GM21515 (cell line): Measurements from ENCODE around the gene TCF7L2.

ENCODE experiments used
- ATAC-seq: cut with Tn5 transposase; IDR thresholded peaks from one replicate; pipeline ENCODE4 v1.9.1; 2021; ENCODE audit not compliant: unreplicated experiment

TCF7L2 gene

DNA sequence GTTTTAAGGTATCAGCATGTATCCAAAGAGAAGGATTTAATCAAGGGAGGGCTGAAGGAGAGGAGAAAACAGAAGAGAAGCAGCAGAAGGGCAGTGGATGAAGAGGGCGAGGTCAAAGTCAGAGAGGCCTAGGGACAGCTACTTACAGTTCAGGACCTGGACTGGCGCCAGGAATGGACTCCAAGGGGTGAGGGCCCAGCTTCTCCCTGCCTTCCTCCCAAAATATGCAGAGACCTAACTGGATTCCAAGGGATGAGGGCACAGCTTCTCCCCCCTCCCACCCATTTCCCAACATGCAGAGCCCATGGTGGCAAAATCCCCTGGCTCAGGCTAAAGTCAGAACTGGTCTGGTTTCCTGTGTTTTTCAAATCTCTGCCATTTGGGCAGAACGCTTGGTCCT, 3.4 kb upstream of the TCF7L2 start:
- ATAC-seq, result no peak

DNA sequence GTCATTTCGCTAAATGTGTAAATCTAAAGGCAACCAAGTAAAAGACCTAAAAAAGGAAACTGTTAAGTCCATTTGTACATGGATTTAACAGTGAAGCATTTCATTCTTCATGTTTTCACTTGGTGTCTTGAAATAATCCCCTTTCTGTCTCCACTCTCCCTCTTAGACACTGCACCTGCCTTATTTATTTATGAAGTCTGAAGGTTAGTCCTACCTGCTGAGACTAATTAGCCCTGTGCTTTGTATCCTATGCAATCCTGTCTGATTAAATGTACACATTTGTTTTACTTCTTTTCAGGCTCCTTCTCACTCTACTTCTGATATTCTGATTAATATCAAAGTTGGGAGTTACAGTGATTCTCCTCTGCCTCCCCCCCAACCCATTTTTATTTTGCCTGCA, 1.9 kb upstream of the TCF7L2 start:
- no peak for ATAC-seq

DNA sequence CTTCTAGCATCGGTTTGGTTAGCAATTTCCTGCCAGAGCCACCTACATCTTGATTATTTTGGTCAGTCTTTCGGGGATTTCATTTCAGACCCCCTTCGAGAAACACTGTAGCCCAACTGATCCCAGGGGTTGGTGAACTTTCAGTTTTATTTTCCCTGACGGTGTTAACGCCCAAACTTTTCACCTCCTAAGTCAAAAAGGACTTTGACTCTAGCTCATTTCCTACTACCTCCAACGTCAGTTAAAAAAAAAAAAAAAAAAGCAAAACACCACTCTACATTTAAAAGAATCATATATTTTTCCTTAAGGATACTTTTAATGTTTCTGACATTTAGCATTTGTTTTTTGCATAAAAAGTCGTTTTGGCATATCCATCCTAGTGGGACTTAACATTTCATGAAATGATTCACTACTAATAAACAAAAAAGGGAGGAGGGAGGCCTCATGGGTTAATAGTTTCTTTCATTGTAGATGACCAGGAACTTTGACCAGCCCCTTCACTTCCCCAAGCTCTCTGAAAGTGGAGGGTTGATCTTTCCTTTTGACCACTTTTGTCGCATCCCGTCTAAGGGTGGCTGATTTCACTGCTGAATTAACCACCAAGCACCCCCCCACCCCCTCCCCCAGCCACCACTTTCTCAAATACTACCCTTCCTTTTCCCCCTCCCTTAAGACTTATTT, 764 bp upstream of the TCF7L2 start:
- ATAC-seq, result no peak

DNA sequence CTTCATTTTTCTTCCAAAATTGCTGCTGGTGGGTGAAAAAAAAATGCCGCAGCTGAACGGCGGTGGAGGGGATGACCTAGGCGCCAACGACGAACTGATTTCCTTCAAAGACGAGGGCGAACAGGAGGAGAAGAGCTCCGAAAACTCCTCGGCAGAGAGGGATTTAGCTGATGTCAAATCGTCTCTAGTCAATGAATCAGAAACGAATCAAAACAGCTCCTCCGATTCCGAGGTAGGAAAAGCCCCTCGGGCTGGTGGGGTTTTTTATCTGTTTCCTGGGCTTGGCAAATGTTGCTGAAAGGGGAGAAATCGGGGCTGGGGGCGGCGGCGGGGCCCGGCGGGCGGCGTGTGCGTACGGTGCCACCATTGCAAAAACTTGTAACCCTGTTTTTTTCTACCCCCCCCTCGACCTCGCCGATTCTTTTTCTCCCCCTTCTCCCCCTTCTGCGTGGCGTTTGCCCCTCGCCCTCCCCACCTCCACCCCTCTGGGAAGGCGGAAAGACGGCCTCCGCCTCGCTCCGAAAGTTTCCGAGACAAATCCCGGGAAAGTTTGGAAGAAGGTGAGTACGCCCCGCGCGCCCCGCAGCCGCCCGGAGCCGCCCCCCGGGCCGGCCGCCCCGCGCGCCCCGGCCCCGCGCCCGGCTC, 789 bp downstream of the TCF7L2 start:
- no peak for ATAC-seq

DNA sequence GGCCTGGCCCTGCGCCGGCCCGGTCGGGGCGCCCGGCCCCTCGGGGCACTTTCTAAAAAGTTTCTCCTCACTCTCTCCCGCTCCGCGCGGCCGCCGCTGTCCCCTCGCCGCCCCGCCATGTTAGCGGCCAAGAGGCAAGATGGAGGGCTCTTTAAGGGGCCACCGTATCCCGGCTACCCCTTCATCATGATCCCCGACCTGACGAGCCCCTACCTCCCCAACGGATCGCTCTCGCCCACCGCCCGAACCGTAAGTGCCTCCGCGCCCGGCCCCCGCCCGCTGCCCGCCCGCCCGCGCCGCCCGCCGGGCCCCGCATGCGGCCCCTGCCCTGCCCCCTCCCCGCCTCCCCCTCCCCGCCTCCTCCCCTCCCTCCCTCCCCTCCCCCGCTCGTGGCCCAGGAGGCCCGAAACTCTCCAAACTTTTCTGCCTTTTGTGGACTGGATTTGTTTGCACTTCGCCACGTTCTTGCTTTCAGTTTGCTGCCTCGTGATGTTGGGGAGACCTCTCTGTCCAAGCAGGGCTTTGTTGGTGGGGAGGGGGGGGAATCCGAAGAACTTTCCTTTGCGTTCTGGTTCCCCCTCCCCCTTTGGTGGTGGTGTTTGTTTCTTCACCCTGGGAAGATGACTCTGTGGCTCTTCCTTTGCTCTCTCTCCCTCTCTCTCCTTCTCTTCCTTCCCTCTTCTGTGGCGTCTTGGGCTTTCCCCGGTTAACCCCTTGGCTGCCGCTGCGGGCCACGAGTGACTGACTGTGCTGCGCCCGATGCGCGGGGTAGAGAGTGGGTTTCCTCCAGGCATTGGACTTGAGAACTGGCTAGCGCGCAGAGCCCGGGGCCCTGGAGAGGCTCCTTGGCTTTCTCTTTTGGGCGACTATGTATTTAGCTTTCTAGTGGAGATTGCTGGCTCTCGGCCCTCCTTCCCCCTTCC, 1.6 kb downstream of the TCF7L2 start:
- ATAC-seq, result no peak

DNA sequence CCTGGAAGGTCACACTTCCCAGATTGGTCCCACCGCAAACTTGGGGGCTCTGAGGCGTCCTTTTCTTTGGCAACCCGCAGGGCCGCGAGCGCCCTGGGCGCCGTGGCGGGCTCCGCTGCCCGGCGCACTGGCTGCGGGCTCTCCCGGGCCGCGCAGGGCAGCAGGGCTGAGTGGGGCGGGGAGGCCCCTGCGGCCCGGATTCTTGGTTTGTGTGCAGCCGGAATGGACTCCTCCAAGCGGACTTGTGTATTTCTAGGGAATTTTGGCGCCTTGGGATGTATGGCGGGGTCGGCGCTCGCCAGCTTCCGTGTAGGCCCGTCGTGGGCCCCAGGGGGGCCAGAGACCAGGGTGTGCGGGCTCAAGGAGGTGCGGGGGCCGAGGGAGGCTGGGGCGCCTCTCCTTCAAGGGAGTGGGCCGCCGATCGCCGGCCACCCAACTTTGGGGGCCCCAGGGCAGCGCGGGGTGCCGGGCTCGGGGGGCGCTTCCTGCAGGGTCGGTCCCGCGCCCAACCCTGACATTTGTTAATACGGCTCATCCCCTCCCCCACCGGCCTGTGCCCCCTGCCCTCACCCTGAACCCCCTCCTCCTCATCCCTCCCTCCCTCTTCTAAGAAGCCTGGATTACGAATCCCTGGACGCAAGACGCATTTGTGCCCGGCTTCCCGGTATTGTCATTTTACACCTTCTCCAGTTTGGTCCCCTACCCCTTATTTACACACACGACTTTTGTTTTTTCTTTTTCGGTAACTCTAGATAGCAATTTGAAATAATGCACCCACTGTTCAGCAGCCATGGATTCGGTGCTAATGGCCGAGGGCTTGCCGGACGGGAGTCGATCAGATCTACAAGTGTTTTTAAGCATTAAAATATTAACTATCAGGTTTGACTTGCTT, 2.5 kb downstream of the TCF7L2 start:
- ATAC-seq, result no peak

DNA sequence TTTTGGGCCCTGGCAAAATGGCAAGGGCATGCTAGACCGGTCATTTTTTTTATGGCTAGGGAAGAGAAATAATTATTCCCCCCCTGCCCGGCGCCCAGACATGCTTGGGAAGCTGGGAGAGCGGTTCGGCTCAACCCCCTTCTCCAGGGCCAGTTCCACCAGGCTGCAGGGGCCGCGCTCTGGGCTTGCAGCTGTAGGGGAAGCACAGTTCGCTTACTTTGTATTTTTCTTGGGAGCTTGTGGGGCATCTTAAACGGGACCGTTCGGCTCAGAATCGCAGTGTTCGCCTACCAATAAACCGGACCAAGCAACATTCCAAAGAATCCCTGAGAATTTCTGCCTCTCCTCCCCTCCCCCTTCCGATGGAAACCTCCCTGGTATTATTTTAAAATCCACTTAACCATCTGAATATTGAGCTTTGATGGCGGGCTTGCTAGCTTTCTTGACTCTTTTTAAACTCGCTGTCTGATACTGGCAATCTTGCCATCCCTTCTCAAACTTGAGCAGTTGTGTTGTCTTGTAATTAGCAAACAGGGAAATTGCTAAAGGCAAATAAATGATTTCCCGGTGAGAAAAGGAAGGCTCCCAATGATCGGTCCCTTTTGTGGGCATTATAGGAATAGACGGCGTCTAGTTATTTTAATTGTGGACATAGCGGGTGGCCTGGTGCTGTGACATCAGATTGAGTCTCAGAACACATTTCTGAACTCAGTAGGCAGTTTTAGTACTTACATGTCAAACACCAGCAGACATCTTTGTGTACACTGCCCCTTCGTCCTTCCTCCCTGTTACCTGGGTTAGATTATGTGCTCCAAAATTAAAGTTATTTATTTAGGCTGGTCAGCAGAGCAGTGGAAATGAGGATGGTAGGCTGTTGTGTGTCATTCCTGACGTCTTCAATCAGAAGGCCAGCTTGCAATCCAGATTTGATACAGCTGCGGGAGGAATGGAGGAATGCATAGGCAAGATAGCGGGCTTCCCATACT, 3.4 kb downstream of the TCF7L2 start:
- no peak for ATAC-seq

DNA sequence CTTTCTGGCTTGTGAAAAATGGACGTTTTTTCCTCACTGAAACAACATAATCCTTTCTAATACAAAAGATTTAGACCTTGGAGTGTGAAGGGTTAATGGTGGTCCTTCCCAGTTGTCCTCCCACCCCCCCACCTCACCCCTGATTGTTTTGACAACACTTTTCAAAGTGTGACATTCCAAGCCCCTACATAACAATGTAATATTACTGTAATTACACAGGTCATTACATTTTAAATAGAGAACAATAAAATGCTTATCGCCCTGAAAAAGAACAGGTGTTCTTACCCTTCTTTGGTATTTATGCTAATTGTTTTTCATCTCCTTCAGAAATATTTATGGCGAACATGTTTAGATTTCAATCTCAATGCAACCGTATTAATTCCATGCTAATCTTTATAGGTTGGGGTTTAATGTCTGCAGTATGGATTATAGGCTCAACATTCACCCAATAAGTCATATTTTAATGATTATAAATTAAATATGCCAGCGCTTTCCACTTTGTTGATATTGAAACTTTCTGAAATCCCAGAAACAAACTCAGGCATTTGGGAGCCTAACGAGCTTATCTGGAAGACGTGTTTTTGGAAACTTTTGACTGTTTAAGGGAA, 5.0 kb downstream of the TCF7L2 start:
- no peak for ATAC-seq

DNA sequence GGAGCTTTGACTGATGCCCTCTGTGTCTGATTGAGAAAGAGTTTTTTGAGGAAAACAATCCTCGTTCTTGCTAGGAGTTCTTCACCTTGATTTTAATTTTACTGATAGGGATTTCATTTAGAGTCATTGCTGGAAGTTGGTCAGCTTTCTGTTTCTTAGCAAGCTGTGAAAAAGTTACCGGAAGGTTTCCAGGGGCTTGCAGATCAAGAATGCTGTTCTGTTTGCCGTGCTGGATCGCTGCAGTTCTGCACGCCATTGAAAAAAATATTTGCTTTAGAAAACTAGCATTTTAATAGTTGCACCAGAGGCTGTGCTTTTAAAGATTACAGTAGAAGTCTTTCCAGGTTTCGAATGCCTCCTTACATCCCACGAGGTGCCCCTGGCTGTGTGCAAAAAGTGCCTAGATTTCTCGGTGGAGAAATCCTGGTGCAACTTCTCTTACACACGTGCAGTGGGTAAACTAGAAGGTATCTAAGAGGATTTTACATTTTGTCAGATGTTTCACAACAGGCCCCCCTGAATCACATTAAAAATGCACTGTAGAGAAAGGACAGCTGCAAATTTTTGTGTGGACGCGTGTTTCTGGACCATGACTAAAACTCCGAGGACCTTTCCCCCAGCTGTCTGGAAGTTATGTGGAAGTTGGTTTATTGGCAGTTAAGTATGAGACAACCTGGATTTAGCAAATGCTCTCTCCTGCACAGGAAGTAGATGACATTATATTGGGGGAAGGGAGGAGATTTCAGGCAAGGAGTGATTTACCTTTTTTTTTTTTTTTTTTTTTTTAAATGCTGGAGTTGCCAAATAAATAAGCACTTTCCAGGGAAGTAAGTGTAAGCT, 5.8 kb downstream of the TCF7L2 start:
- no peak for ATAC-seq

DNA sequence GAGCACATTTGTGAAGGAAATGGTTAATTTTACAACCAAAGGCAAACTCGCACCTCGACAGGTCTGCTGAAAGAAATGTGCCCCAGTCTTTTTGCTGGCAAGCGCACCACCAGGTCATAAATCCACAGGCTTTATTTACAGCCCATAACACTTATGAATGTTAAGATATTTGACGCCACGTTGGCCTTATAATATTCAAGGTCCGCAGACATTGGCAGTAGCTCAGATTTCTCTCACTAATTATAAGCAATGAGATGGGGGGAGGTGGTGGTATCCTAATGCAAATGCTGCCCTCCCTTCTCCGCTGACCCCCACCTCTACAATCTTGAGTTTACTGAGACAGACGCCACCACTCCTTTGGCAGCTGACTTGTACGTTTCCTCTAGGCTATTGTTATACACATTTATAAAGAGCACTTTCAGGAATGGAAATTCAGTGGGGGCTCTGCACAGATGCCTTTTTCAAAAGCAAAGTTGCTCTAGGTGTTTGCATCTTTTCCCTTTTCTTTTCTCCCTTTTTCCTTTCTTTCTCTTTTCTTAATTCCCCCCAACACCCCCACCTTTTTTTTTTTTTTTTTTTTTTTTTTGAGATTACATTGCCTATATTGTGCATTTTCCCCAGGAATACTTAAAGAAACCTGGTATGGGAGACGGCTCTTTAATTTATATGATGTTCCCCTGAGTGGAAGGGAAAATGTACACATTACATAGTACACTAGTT, 6.7 kb downstream of the TCF7L2 start:
- no peak for ATAC-seq

DNA sequence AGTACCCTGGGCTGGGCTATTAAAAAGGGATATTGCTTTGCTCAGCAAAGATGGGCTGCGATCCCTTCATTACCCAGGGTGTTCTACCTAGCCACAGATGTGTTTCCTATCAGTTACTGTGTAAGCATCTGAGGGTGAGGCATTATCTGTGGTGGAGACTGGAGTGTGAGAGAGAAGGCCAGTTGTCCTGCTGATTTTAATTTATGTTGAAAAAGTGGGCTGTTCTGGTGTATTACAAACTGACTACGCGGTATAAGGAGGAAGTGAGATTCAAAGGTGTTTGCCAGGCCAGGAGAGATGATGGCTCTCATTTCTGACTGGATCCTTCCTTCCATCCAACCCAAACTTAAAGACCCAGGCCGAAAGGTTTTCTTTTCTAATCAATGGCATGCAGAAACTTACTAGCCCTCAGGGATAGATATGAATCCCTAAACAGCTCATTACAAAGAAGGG, 7.6 kb downstream of the TCF7L2 start:
- ATAC-seq, result no peak

DNA sequence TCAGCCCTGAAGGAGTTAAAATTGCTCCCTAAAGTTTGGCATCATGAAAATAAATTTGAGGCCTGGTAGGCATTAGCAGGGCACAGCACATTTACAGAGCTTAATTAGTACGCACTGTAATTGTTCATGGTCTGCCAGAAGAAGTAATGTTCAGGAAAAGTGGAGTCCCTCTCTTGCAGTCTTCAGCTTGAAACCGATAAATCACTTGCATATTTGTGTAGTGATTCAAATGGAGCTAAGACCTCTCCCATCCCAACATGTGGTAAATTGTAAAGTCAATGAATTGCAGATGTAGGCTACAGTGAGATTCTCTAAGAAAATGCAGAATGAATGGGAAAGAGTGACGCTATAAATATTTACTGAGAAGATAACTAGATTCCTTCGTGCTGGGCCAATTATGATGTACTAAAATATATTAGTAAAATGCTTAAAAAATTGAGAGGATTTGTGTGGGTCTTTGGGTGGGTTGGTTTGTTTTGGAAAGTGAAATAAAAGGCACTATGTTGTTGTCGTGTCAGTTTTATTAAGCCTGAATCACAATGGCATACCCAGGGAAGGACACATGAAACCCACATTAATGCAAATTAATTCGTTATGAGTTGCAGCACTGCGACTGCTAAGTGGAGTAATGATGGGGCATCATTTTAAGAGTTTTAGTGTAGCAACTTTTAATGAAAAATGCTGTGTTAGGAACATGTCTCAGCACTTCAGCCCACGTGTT, 8.4 kb downstream of the TCF7L2 start:
- no peak for ATAC-seq

DNA sequence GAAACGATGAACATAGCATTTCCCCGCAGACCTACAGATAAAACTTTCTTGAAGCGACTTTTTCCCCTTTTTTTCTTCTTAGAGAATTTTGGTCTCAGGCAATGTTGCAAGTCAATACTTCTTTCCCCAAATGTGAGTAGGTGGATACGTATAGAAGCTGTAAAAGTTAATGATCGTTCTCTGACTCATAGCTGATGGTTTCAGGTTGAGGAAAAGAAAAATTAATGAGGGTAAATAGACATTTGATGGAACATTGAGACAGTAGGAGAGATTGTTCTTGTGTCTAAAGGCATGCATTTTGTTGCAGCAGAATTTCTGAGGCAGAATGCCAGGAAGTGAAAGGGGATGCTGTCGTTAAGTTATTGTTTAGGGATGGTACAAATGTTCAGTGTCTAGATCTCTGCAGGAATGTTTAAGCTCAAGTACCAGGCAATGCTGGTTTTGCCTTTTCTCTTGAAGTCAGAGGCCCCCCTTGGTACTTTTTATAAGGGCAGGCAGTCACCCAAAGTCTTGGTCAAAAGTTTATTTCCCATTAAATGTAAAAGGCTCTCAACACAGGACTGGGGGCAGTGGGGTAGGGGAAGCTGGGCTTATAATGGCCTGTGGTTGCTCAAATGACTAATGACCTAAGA, 9.3 kb downstream of the TCF7L2 start:
- ATAC-seq, result no peak

DNA sequence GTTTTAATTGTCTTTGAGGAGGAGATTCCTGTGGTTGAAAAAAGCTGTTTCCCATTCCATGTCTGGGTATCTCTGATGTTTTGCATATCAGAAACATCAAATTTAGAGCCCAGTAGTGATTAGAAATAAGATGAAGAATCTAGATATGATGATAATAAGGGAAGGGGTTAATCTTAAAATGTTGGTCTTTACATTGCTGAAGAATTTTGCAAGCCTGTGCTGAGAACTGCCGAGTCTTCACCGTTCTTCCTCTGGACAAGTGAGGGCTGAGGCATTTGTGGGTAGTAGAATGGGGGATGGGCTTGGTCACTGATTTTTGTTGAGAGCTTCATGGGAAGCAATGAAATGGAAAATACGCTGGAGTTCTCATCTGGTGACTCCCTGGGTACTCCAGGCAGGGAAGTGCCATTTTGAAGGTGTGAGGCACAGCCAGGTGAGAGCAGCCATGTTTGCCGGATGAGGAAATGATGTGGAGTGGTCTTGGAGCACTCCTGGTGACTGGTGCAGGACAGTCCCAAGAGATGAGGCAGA, 10.2 kb downstream of the TCF7L2 start:
- ATAC-seq, result no peak

DNA sequence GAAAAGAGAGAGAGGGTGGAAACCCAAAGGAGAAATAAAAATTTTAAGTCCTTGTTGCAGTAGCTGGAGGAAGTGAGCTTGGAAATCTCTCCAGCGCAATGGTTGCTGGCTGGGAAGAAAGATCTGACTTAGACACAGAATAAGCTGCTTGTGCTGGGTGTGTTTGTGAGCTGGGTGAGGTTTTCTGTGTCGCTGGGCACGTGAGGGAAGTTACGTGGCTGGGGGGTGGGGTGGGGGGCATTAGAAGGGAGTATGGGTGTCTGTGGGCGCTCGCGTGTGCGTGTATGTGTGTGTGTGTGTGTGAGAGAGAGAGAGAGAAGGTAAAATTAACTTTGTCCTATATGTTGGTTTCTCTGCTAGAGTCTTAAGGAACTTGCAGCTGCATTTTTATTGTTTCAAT, 11.6 kb downstream of the TCF7L2 start:
- ATAC-seq, result no peak

DNA sequence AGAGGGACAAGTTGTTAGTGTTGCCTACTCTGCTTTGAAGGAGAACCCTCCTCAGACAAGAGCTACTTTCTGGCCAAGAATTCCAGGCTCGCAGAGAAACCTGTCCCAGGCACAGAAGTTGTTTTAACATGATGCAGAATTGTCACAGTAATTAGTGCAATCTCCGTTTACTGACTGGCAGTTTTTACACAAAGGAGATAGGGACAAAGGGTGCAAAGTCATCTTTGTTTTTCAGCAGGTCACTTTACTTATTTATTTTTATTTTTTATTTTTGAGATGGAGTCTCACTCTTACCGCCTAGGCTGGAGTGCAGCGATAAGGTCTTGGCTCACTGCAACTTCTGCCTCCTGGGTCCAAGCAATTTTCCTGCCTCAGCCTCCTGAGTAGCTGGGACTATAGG, 12.3 kb downstream of the TCF7L2 start:
- no peak for ATAC-seq
